Inflammatory macrophage treated with lipopolysaccharide for 4 hours (primary cell): ENCODE measurements around the gene QPCTL.
A peak's percentile ranks its signal among the peaks of the same experiment; 100 is the strongest.
"Not testable (repeated sequence)": the region's sequence is repeated elsewhere in the genome, so short reads cannot be mapped to it uniquely, and the experiment has no call there.

Experiments used
- DNase-seq: peaks from one replicate; pipeline ENCODE4 v3.0.0-alpha.2; 2020

The QPCTL gene

DNA sequence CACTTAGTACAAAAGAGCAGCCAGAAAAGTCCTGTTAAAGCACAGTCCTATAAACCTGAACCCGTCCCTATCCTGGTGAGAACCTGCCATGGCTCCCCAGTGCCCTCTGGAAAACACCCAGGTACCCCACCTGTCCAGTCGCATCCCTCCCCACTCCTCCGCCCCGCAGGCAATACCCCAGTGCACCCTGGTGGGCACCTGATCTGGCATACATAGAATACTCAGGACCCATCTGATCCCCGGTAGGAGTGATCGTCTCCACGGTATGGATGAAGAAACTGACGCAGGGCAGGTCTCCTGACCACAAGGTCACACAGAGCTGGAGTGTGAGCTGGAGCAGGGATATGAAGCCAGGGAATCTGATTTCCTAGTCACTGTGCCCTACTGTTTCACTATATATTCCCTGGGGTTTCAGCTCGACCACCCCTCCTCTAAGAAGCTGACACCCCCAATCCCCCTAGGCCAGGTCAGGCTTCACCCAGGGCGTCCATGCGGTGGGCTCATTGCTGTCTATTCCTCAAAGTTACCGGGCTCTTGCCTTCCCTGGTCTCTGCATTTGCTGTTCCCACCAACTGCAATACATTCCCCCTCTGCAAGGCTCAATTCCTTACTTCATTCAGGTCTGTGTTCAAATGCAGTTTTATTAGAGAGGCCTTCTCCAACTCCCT is 25.7 kb downstream of the QPCTL start:
- DNase-seq: no peak

DNA sequence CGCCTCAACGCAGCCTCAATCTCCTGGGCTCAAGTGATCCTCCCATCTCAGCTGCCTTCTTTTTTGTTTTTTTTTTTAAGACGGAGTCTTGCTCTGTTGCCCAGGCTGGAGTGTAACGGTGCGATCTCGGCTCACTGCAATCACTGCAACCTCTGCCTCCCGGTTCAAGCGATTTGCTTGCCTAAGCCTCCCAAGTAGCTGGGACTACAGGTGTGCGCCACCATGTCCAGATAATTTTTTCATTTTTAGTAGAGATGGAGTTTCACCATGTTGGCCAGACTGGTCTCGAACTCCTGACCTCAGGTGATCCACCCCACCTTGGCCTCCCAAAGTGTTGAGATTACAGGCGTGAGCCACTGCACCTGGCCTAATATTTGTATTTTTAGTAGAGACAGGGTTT is 27.6 kb downstream of the QPCTL start:
- not testable (repeated sequence) for DNase-seq

DNA sequence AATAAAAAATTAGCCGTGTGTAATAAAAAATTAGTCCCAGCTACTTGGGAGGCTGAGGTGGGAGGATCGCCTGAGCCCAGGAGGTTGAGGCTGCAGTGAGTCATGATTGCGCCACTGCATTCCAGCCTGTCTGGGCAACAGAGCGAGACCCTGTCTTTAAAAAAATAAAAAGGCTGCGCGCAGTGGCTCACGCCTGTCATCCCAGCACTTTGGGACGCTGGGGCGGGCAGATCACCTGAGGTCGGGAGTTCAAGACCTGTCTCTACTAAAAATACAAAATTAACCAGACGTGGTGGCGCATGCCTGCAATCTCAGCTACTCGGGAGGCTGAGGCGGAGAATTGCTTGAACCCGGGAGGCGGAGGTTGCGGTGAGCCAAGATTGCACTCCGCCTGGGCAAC is 36.2 kb downstream of the QPCTL start:
- DNase-seq: not testable (repeated sequence)

DNA sequence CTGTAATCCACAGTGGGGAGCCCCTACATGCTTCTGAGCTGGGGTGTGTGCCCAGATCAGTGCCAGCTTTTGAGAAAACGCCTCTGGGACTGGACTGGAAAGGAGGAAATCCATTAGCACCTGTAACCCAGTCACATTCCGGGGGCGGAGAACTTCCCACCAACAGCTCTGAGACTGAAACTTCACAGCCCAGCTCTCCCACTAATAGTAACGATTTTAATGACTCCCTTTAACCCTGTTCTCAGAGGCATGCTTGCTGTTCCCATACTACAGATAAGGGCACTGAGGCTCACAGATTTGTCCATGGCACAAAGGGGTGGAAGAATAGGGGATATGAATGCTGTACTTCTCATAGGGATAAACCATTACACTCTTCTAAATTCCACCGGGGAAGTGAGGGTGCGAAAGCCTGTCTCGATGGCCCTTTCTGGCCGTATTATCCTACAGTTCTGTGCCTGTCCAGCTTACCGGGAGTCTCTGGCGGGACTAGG is 37.4 kb downstream of the QPCTL start:
- DNase-seq: peak; percentile 29

DNA sequence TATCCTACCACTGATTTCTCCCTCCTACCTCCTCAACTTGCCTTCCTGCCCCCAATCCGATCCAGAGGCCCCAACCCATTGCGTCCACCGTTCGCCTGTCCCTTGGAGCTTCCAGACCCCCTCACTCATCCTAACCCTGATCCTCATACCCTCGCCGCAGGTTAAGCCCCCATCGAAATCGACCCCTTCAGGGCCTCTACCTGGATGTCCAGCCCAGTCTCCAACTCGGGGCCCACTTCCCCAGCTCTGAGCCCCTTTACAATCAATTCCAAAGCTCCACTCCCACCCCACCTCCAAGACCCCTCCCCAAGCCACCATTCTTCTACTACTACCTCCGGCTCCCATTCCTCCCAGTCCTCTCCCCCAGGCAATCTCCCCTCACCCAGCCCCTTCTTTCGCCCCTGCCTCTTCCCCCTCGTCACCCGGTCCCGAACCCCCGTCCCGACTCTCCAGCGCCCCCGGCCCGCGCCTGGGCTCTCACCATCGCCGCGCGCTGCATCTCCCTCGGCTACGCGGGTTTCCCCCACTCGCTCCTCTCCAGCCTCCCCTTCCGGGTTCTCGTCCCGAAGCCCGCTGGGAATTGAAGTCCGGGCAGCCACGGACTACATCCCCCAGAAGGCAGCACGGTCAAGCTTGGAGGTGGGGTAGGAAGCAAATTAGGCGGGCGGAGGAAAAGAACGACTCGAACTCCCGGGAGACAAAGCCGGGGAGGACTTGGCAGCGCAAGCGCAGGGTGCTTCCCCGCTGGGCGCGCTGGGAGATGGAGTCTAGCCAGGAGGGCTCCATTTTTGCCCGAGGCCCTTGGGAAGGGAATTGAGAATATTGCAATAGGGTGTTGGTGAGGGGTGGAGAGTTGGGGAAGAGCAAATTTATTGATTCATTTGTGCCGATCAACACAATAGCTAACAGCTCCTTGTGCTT is 38.2 kb downstream of the QPCTL start, which contains the start of gene FBXO46:
Gene FBXO46, minus strand, starts transcription at position 529 of the 921 bp plus-strand sequence. CDS start 17,401 bp downstream, outside the sequence.
- peak; percentile 97 for DNase-seq

DNA sequence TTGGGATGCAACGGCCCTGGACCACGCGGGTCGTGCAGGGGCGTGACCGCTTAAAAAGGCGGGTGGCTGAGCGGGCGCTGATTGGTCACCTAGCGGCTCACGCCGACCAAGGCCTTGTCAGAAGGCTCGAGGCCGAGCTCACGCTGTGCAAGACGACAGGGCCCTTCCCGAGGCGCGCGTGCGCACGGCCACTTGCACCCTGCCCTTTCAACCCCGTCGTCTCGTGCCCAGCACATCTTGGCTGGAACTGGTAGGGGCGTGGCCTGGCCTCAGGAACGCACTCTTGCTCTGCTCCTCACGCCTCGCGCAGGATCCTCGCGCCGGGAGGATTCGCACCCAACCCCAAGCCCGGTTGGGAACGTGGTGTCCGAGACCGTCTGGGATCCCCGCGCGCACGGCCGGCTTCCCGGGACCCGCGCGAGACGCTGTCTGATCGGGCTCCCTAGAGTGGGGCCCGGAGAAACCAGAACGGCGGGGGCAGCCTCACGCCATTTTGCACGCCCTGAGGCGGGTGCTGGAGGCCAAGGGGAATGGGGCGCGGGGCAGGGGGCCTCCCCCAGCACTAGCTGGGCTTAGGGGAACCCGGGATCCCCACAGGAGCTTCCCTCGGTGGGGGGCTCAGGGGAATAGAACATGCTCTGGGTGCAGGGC is 40.8 kb downstream of the QPCTL start, which contains the start of gene MEIOSIN:
Gene MEIOSIN, plus strand, starts transcription at position 280 of the 651 bp plus-strand sequence. CDS start 1,938 bp downstream, outside the sequence.
- no peak for DNase-seq

DNA sequence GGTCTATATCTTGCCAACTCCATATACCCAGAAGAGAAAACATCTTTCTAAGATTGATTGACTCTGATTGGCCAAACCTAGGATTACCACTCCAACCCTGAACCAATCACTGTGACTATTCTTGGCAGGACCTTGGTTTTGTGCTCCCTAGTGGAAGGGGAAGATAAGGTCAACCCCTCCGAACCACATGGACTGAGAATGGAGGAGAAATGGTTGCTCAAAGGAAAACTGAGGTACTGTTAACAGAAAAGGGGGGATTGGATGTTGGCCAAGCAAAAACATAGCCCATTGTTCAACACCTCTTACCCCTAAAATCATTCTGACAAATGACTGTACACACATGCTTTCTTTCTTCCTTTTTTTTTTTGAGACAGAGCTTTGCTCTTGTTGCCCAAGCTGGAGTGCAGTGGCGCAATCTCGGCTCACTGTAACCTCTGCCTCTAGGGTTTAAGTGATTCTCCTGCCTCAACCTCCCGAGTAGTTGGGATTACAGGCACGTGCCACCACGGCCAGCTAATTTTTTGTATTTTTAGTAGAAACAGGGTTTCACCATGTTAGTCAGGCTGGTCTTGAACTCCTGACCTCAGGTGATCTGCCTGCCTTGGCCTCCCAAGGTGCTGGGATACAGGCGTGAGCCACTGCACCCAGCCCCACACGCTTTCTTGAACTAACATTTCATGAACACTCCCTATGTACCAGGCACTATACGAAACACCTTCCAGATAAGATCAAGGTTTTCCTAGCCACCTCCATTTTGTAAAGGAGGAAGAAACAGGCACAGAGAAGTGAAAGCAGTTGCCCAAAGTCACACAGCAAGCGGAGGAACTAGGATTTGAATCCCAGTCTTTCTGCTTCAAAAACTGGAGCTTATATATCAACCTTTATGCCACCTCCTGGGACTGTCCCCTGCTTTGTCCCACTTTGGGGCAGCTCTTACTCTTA is 47.3 kb downstream of the QPCTL start:
- DNase-seq: peak; percentile 61

DNA sequence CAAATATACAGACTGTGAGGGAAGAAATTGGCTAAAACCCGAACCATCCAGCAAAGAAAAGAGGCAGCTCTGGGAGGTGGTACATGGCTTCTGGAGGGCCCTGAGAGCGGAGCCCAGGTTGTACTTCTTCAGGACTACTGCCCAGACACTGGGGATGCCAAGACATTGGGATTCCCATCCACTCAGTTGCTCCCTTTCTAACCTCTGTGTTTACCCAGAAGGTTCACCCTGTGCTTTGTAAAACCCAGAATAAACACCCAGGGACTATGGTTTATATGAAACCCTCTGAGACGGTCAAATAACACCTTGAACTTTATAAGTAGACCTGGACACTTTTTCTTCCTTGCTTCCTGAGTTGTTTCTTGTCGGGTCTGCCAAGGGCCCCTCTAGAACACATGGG is 50.5 kb downstream of the QPCTL start:
- no peak for DNase-seq

DNA sequence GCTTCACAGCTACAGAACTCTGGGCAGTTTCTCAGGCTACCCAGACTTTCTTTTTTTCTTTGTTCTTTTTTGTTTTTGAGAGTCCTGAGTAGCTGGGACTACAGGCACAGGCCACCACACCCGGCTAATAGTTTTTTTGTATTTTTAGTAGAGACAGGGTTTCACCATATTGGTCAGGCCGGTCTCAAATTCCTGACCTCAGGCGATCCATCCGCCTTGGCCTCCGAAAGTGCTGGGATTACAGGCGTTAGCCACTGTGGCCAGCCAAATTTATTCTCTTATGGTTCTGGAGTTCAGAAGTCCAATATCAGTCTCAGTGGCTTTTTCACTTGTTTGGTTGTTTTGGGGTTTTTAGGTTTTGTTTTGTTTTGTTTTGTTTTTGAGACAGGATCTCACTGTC is 53.1 kb downstream of the QPCTL start:
- no peak for DNase-seq

DNA sequence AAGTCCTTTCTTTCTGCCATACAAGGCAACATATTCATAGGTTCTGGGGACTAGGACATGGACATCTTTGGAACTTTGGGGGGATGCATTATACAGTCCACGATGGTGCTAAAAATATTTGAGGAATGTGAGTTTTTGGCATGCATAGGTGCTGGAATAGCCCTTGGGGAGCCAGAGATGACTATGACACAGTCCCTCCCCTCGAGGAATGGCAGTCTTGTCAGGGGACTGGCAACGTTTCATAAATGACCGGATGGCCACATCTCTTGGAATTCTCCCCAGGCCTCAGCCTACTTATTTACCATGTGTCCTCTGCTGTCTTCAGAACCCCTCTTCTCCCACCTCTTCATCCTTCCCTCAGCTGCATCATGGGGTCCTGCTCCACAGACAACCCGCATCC is 54.4 kb downstream of the QPCTL start:
- DNase-seq: no peak

DNA sequence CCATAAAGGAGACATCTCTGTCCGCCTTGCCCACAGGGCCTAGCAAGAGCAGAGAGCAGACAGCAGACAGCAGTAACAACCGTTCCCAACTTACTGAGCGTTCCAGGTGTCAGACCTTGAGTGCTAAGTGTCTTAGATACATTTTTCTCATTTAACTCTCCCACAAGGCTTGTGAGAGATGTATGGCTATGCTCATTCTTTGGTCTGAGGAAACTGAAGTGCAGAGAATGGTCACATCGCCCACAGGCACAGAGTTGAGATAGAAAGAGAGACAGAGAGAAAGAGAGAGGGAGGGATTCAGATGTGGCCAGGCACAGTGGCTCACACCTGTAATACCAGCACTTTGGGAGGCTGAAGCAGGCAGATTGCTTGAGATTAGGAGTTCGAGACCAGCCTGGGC is 55.0 kb downstream of the QPCTL start:
- DNase-seq: no peak

DNA sequence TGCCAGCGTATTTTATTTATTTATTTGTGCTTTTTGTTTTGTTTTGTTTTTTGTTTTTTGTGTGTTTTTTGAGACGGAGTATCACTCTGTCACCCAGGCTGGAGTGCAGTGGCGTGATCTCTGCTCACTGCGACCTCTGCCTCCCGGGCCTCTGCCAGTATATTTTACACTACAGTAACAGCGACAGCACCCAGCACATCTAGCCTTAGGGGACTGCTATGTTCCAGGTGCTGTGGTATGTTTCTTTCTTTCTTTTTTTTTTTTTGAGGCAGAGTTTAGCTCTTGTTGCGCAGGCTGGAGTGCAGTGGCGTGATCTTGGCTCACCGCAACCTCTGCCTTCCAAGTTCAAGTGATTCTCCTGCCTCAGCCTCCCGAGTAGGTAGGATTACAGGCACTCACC is 59.0 kb downstream of the QPCTL start:
- DNase-seq: not testable (repeated sequence)

DNA sequence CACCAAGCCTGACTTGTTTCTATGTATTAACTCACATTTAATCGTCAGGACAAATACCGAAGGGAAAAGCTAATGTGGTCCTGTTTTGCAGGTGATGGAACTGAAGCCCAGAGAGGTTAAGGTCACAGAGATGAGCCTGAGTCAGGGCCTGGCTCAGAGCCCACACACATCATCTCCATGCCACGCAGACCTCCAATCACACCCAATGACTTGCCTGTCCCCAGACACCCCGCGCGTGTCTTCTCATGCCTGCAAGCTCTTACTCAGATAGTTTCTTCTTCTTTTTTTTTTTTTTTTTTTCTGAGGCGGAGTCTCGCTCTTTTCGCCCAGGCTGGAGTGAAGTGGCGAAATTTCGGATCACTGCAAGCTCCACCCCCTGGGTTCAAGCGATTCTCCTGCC is 60.2 kb downstream of the QPCTL start:
- DNase-seq: peak; percentile 32

DNA sequence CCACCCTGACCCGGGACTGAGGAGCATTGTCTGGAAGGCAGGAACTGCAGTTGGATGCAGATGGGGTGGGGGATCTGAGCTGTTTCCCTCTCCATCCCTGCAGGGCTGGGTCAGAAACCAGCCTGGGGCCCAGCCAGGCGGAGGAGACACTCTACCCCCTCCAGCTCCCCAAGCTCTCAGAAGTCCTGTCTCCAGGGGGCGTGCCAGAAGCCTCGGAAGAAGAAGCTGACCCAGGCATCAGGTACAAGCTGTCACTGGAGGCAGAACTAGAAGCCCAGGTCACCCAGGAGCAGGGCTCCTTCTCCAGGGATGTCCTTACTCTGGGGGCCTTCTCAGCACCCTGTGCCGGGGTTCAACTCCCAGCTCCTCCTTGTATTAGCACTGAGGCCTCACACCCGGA is 61.1 kb downstream of the QPCTL start:
- no peak for DNase-seq
